Naive thymus-derived CD8-positive, alpha-beta T cell (primary cell): Measurements from ENCODE around the gene GRAMD2B. TPM values are rescaled to one million over a fixed set of nuclear protein-coding genes. Genes with fewer than 3 reads are reported as not detected.

Experiments used
- ATAC-seq, 2 donors: fragments of 150-1000 bp; cut with Tn5 transposase in 1 of 2; sonication (Bioruptor Pico), chemical (Tn5 transposase) in 1 of 2; 1 replicate in 1 of 2; 2 replicates in 1 of 2; pipeline ENCODE4 v1.10.0; 2021; ENCODE audit warnings: mild to moderate bottlenecking in 2 of 2, moderate library complexity in 2 of 2
- POLR2A ChIA-PET: fragments of 350-600 bp; sonication (Branson Sonifier 250); formaldehyde crosslinking; loops from one replicate; lab custom pipeline; 2021; ENCODE audit warnings: antibody characterized with exemption; lab: Charles Lee
- DNase-seq, 10 donors: peaks; one replicate each; pipeline versions ENCODE4 v3.0.0 to v3.0.0-alpha.2; 2020 to 2022
- H3K27ac Mint-ChIP-seq, 10 donors: one replicate each; pipeline ENCODE4 v1.8.0; 2020 to 2022; ENCODE audit warnings: mild to moderate bottlenecking in 10 of 10, mixed read lengths in 10 of 10, moderate library complexity in 4 of 10, inconsistent platforms in 1 of 10
- H3K27me3 Mint-ChIP-seq, 5 donors: one replicate each; pipeline ENCODE4 v1.8.0; 2021 to 2022; ENCODE audit warnings: mixed read lengths in 5 of 5
- H3K36me3 Mint-ChIP-seq, 3 donors: one replicate each; pipeline ENCODE4 v1.8.0; 2020 to 2022; ENCODE audit warnings: mixed read lengths in 3 of 3, mild to moderate bottlenecking in 2 of 3, inconsistent platforms in 1 of 3
- H3K4me1 Mint-ChIP-seq, 4 donors: one replicate each; pipeline ENCODE4 v1.8.0; 2021 to 2022; ENCODE audit warnings: mixed read lengths in 4 of 4
- H3K4me3 Mint-ChIP-seq, 10 donors: one replicate each; pipeline ENCODE4 v1.8.0; 2020 to 2022; ENCODE audit warnings: mild to moderate bottlenecking in 10 of 10, mixed read lengths in 10 of 10, moderate library complexity in 6 of 10, inconsistent platforms in 1 of 10
- H3K9me3 Mint-ChIP-seq, 9 donors: one replicate each; pipeline ENCODE4 v1.8.0; 2020 to 2022; ENCODE audit warnings: mixed read lengths in 9 of 9, mild to moderate bottlenecking in 3 of 9, inconsistent platforms in 1 of 9, moderate library complexity in 1 of 9
- polyA plus RNA-seq, 3 donors: library from polyadenylated mRNA; unstranded; fragments of 300-500 nt; fragmentation: Illumina TruSeq; gene quantifications; one replicate each; pipeline ENCODE4 v1.2.3, GENCODE V29; 2021
- total RNA-seq, 8 experiments: library from RNA in 2 of 8; stranded (reverse) in 2 of 8; gene quantifications; one replicate each; pipeline ENCODE4 v1.2.3 and lab custom pipeline; 2021 to 2026

The GRAMD2B gene
- total and polyA plus RNA-seq, 5 experiments from 2014 or later: 5.0 to 7.1 (median 6.0) TPM

DNA sequence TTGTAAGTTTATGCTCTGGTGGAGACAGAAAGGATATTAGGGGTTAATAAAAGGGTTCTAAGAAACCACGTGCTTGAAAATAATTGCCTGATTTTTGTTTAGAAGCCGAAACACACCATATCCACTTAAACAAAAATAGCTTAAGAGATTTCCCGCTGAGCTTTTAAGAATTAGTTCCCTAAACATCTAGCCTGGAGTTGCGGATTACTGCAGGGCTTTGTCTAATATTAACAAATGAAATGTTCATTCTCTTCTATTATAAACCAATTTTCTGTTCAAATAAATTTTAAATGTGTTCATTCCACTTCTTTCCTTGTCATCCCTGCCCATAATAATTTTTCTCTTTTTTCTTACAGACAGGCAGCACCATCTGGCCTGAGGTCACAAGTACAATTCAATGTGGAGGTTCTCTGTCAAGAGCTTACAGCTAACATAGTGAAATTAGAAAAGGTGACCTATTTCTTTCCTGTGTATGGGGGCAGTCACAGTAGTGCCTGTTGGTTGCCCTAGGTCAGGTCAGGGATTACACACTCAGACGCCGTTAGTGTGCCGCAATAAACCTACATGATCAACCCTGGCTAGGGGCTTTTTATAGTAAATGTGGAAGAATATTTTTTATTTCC lies 65.3 kb downstream of the GRAMD2B start:
- peak overlapping the region in 1 of 10 donors; percentile 75 for H3K27ac Mint-ChIP-seq
- ATAC-seq (no peak), DNase-seq (no peak)
- no peaks in the 10 kb centered on the region for H3K27me3 Mint-ChIP-seq
- H3K4me3 Mint-ChIP-seq: no peak overlapping the region
- POLR2A ChIA-PET: no interaction called here
- peaks cover 5 to 75% (median 19%) of the 10 kb centered on the region in 3 donors for H3K36me3 Mint-ChIP-seq
- H3K4me1 Mint-ChIP-seq: peaks cover 0 to 1% (median 0%) of the 10 kb centered on the region in 4 donors
- no peaks in the 10 kb centered on the region for H3K9me3 Mint-ChIP-seq

DNA sequence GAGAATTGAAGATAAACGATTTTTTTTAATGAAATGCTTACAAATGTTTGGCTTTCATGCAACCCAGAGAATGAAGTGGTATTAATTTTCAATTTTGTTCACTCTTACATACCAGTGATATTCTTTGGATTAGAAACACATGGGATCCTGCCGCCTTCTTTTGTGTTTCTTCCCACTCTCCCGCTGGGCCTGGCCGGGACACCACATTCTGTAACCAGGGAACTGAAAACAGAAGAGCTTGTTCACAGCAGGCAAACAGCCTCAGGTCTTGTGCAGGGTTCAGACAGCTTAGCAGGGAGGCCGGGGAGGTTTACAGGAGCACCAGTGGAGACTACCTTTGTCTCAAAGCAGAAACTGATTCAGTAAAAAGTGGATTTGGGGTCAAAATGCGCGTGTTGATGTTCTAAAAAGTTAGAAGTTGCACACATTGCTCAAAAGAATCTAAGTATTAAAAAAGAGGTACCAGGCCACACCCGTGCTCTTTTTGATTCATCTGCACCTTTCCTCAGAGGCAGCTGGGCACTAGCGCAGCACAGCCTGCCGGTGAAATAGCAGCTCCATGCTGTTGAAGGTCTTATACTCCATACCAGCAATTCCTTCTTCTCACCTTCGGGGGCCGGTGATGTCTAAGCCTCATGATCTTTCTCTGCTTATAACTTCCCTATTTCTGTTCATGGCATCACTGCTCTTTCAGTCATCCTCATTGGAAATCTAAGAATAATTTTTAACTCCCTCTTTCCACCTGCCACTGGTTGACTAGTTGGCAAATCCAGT lies 67.1 kb downstream of the GRAMD2B start:
- no peak for ATAC-seq
- no peaks in the 10 kb centered on the region for H3K27me3 Mint-ChIP-seq
- no peak overlapping the region for H3K4me3 Mint-ChIP-seq
- no peak for DNase-seq
- H3K36me3 Mint-ChIP-seq: peaks cover 5 to 61% (median 16%) of the 10 kb centered on the region in 3 donors
- POLR2A ChIA-PET: no interaction called here
- H3K9me3 Mint-ChIP-seq: no peaks in the 10 kb centered on the region
- peak overlapping the region in 9 of 10 donors; percentile 8 to 80 (median 47) for H3K27ac Mint-ChIP-seq
- peaks cover 0 to 1% (median 0%) of the 10 kb centered on the region in 4 donors for H3K4me1 Mint-ChIP-seq

DNA sequence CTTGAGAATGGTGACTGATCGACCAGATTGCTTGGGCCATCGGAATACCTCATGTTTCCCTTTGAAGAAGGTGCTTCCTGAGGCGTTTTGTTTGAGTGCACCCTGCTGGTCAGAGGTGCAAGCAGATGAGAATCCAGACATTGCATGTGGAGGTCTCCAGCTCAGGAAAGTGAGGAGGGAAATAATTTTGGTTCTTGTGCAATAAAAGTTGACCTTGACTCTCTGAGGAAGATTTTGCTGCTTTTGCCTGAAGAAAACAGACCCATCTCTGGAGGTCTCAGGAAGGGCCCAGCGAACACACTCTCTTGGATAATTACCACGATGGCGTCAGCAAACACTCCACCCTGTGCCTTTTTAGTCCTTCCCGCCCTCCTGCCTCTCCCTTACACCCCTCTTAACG lies 69.7 kb downstream of the GRAMD2B start:
- Mint-ChIP-seq H3K27me3 (no peaks in the 10 kb centered on the region), H3K27ac (peak overlapping the region in 5 of 10 donors; percentile 12 to 58 (median 40)), H3K4me3 (no peak overlapping the region), H3K4me1 (peaks cover 0 to 14% (median 6%) of the 10 kb centered on the region in 4 donors), H3K36me3 (peaks cover 0 to 38% (median 0%) of the 10 kb centered on the region in 3 donors), H3K9me3 (no peaks in the 10 kb centered on the region)
- DNase-seq (no peak), ATAC-seq (no peak)
- POLR2A ChIA-PET: no interaction called here

DNA sequence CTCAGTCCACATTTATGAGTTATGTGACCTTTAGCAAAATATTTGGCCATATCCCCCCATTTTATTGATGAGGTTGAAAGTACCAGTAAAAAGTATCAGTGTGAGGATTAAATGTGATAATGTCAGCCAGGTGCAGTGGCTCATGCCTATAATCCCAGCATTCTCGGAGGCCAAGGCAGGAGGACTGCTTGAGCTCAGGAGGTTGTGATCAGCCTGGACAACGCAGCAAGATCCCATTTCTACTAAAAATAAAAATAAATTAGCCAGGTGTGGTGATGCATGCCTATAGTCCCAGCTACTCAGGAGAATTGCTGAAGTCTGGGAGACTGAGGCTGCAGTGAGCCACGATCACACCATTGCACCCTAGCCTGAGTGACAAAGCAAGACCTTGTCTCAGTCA lies 71.2 kb downstream of the GRAMD2B start:
- POLR2A ChIA-PET: no interaction called here
- no peak for ATAC-seq
- H3K27ac Mint-ChIP-seq: no peak overlapping the region
- H3K9me3 Mint-ChIP-seq: no peaks in the 10 kb centered on the region
- no peaks in the 10 kb centered on the region for H3K27me3 Mint-ChIP-seq
- H3K36me3 Mint-ChIP-seq: peaks cover 0 to 25% (median 0%) of the 10 kb centered on the region in 3 donors
- H3K4me3 Mint-ChIP-seq: no peak overlapping the region
- peaks cover 3 to 22% (median 10%) of the 10 kb centered on the region in 4 donors for H3K4me1 Mint-ChIP-seq
- DNase-seq: no peak

DNA sequence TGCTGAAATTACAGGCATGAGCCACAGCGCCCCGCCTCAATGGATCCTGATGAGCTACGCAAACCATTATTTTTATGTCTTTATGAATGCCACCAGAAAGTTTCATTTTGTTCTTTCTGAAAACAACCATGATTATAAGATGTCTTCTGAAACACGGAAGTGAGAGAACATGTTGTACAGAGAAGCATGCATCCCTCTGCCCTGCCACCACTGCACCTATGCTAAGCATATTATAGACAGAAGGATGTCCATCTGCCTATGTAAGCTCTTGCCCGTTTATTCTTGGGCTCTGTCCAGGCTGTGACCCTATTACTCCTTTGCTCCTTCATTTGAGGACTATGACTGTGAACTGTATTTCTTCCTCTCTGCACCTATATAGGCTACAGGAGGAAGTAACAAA lies 74.3 kb downstream of the GRAMD2B start:
- DNase-seq (no peak), ATAC-seq (no peak)
- no peaks in the 10 kb centered on the region for H3K27me3 Mint-ChIP-seq
- H3K9me3 Mint-ChIP-seq: no peaks in the 10 kb centered on the region
- peak overlapping the region in 7 of 10 donors; percentile 2 to 69 (median 45) for H3K27ac Mint-ChIP-seq
- H3K4me3 Mint-ChIP-seq: no peak overlapping the region
- POLR2A ChIA-PET: interaction anchor here (0.9 kb wide), 1 partner anchor 652 kb away, joined by 5 read pairs; no protein-coding TSS in a partner anchor
- H3K4me1 Mint-ChIP-seq: peaks cover 15 to 39% (median 29%) of the 10 kb centered on the region in 4 donors
- H3K36me3 Mint-ChIP-seq: peaks cover 0 to 13% (median 0%) of the 10 kb centered on the region in 3 donors

DNA sequence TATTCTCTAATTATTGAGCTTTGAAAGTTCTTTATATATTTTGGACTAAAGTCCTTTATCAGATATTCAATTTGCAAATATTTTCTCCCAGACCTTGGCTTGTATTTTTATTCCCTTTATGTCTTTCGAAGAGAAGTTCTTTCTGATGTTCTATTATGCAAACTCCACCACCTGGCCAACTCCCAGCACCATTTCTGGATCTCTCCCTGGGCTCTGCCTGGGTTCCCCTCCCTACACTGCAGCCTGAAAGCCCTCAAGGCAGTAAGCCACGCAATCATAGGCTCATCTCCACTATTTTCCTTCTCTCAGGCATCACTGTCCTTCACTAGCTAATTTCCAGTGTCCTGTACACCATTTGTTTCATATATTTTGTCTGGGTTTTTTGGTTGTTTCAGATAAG lies 76.1 kb downstream of the GRAMD2B start:
- peak overlapping the region in 8 of 10 donors; percentile 69 to 92 (median 77) for H3K27ac Mint-ChIP-seq
- H3K4me3 Mint-ChIP-seq: peak overlapping the region in 1 of 10 donors; percentile 39
- no peaks in the 10 kb centered on the region for H3K27me3 Mint-ChIP-seq
- DNase-seq: no peak
- H3K9me3 Mint-ChIP-seq: no peaks in the 10 kb centered on the region
- POLR2A ChIA-PET: interaction anchor here (1.3 to 1.9 kb wide), 3 partner anchors 9 to 77 kb away, joined by 6 to 9 read pairs (median 7); no protein-coding TSS in a partner anchor
- ATAC-seq: no peak
- peaks cover 0 to 6% (median 0%) of the 10 kb centered on the region in 3 donors for H3K36me3 Mint-ChIP-seq
- H3K4me1 Mint-ChIP-seq: peaks cover 18 to 50% (median 39%) of the 10 kb centered on the region in 4 donors

DNA sequence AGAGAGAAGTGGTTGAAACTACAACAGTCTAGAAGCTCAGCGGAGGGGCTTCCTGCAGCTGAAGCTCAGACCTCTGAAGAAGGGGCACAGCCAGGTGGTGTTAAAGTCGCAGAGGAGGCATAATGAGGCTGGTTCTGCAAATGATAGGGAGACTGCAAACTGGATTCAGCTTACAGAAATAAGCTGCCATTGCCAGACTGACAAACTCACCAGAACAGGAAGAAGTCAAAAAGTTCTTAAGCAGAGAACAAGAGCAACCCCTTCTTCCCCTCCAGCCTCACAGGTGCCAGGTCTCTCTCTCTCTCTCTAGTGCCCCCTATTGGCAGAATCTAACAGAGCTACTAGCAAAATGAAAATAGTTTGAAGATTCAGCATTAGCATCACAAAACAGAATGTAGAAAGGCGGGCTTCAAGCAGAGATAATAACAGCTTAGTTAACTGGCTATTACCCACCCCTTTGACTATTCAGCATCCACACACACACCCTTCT lies 76.7 kb downstream of the GRAMD2B start:
- H3K27ac Mint-ChIP-seq: peak overlapping the region; percentile 67 to 92 (median 77)
- H3K4me3 Mint-ChIP-seq: peak overlapping the region in 7 of 10 donors; percentile 0 to 39 (median 11)
- H3K4me1 Mint-ChIP-seq: peaks cover 18 to 51% (median 40%) of the 10 kb centered on the region in 4 donors

DNA sequence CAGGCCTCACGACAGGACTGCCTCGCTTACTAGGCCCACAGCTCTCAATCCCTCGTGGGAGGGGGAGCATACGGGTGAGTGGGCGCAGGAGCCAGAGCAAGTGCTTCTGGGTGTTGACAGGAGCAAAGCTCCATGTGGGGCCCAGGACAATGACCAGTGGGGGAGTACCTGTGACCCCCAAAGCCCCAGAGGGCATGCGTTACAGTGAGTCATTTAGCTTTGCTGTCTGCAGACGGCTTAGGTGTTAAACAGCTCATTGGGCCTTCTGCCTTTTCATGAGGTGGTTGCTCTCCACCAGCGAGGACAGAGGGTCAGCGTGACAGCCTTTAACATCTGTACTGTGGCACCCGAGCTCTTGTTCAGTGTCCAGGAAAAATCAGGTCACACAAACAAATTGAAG lies 78.2 kb downstream of the GRAMD2B start:
- H3K9me3 Mint-ChIP-seq: no peaks in the 10 kb centered on the region
- ATAC-seq (no peak), DNase-seq (no peak)
- peak overlapping the region in 4 of 10 donors; percentile 34 to 67 (median 54) for H3K27ac Mint-ChIP-seq
- no peak overlapping the region for H3K4me3 Mint-ChIP-seq
- peaks cover 20 to 56% (median 42%) of the 10 kb centered on the region in 4 donors for H3K4me1 Mint-ChIP-seq
- POLR2A ChIA-PET: no interaction called here
- H3K27me3 Mint-ChIP-seq: no peaks in the 10 kb centered on the region
- H3K36me3 Mint-ChIP-seq: peaks cover 0 to 5% (median 2%) of the 10 kb centered on the region in 3 donors

More for the DNA sequence above, 76.7 kb downstream of the GRAMD2B start:
- Mint-ChIP-seq H3K36me3 (peaks cover 0 to 5% (median 0%) of the 10 kb centered on the region in 3 donors), H3K27me3 (no peaks in the 10 kb centered on the region), H3K9me3 (no peaks in the 10 kb centered on the region)
- DNase-seq: peak in 8 of 10 donors; percentile 19 to 80 (median 58)
- POLR2A ChIA-PET: interaction anchor here (1.3 to 1.9 kb wide), 3 partner anchors 9 to 77 kb away, joined by 6 to 9 read pairs (median 7); no protein-coding TSS in a partner anchor
- peak; percentile 85 to 88 for ATAC-seq

DNA sequence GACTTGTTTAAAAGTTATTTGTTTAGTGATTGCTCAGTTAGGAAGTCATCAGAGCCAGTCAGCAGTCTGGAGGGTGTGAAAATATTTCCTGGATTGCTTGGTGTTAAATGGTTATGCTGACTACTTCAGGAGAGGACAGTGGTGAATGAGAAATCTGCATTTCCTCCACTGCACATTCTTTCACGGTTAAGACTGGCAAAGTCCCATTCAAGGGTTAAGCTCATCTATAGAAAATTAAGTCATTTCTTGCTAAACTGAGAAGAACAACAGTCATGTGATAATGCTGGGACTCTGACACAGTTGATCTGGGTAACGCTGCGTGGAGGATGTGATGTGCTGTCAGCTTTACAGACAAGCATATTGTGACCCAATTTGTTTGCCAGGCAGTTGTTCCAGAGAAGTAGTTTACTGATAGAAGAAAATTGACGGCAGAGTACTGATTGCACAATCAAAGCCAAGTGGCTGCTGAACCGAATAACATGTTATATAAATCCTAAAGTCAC lies 80.4 kb downstream of the GRAMD2B start:
- Mint-ChIP-seq H3K4me1 (peaks cover 25 to 65% (median 54%) of the 10 kb centered on the region in 4 donors), H3K9me3 (peaks cover 0 to 2% (median 0%) of the 10 kb centered on the region in 9 donors), H3K27ac (peak overlapping the region in 9 of 10 donors; percentile 25 to 81 (median 61)), H3K36me3 (peaks cover 0 to 8% (median 2%) of the 10 kb centered on the region in 3 donors), H3K27me3 (no peaks in the 10 kb centered on the region), H3K4me3 (no peak overlapping the region)
- DNase-seq (peak in 3 of 10 donors; percentile 26 to 40 (median 35)), ATAC-seq (peak; percentile 31 to 63)
- POLR2A ChIA-PET: interaction anchor here (0.7 kb wide), 1 partner anchor 9 kb away, joined by 6 read pairs; no protein-coding TSS in a partner anchor

DNA sequence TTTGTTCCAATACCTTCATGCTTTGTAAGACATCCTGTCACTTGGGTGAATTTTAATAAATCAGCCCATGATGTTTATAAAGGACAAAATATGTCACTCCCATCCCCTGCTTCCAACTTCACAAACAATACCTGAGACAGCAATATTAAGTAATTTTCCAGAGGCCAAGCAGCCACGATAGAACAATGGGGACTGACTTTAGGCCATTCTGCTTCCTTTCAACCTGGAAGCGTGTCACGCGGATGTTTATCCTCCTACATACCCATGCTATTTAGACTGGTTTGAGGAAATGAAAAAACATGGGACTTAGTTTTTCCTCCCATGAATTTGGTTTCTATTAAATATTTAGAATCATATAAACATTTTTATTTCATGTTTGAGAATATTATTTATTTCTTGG lies 82.9 kb downstream of the GRAMD2B start:
- DNase-seq (no peak), ATAC-seq (no peak)
- POLR2A ChIA-PET: no interaction called here
- Mint-ChIP-seq H3K27ac (peak overlapping the region in 4 of 10 donors; percentile 17 to 62 (median 24)), H3K9me3 (peaks cover 0 to 7% (median 0%) of the 10 kb centered on the region in 9 donors), H3K27me3 (no peaks in the 10 kb centered on the region), H3K4me1 (peaks cover 26 to 67% (median 57%) of the 10 kb centered on the region in 4 donors), H3K36me3 (peaks cover 0 to 8% (median 2%) of the 10 kb centered on the region in 3 donors), H3K4me3 (no peak overlapping the region)

DNA sequence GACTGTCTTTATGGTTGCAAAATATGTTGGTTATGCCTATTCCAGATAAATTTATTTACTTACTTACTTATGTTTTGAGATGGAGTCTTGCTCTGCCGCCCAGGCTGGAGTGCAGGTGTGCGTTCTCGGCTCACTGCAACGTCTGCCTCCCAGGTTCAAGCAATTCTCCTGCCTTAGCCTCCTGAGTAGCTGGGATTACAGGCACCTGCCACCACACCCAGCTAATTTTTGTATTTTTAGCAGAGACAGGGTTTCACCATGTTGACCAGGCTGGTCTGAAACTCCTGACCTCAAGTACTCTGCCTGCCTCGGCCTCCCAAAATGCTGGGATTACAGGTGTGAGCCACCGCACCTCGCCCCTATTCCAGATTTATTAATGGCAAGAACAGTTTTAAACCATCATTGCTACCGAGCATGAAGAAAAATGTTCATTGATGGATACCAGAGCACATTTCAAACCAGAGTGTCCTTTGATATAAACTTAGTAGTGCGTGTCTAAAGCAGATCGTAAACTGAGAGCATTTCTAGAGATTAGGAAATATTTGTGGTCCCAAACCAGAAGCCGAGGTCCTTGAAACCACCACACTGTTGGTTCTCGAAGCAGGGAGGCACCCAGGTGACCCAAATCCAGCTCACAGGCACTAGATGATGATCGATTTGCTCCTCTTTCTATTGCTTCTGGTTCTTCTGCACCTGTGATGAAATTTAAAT lies 85.2 kb downstream of the GRAMD2B start:
- peaks cover 0 to 8% (median 0%) of the 10 kb centered on the region in 3 donors for H3K36me3 Mint-ChIP-seq

More for the DNA sequence above, 85.2 kb downstream of the GRAMD2B start:
- ATAC-seq (peak in 1 of 2 donors; percentile 62), DNase-seq (no peak)
- POLR2A ChIA-PET: interaction anchor here (1.7 kb wide), 1 partner anchor 9 kb away, joined by 9 read pairs; no protein-coding TSS in a partner anchor
- H3K4me3 Mint-ChIP-seq: peak overlapping the region; percentile 78 to 94 (median 86)
- H3K9me3 Mint-ChIP-seq: peaks cover 0 to 7% (median 0%) of the 10 kb centered on the region in 9 donors
- H3K27me3 Mint-ChIP-seq: no peaks in the 10 kb centered on the region
- H3K27ac Mint-ChIP-seq: peak overlapping the region; percentile 83 to 99 (median 95)
- peaks cover 29 to 65% (median 63%) of the 10 kb centered on the region in 4 donors for H3K4me1 Mint-ChIP-seq
